IMR-90 (cell line): ENCODE results near the gene ARMH1.

ENCODE experiments used
- CHD1 ChIP-seq: IDR thresholded peaks from 2 replicates; pipeline ENCODE4 v1.6.1; 2012; ENCODE audit warnings: low read depth, low read length, improper control_type of control experiment
- MAFK ChIP-seq: IDR thresholded peaks from 2 replicates; pipeline ENCODE4 v1.6.1; 2012; ENCODE audit warnings: low read depth, low read length, improper control_type of control experiment
- RAD21 ChIP-seq: IDR thresholded peaks from 2 replicates; pipeline ENCODE4 v1.6.1; 2012; ENCODE audit warnings: low read length, improper control_type of control experiment
- TF ChIP-seq, protein P1 (sequence below): conservative IDR thresholded peaks from 2 replicates; pipeline ENCODE4 v1.5.1; 2012; ENCODE audit warnings: mild to moderate bottlenecking, low read depth, low read length, improper control_type of control experiment

DNA sequence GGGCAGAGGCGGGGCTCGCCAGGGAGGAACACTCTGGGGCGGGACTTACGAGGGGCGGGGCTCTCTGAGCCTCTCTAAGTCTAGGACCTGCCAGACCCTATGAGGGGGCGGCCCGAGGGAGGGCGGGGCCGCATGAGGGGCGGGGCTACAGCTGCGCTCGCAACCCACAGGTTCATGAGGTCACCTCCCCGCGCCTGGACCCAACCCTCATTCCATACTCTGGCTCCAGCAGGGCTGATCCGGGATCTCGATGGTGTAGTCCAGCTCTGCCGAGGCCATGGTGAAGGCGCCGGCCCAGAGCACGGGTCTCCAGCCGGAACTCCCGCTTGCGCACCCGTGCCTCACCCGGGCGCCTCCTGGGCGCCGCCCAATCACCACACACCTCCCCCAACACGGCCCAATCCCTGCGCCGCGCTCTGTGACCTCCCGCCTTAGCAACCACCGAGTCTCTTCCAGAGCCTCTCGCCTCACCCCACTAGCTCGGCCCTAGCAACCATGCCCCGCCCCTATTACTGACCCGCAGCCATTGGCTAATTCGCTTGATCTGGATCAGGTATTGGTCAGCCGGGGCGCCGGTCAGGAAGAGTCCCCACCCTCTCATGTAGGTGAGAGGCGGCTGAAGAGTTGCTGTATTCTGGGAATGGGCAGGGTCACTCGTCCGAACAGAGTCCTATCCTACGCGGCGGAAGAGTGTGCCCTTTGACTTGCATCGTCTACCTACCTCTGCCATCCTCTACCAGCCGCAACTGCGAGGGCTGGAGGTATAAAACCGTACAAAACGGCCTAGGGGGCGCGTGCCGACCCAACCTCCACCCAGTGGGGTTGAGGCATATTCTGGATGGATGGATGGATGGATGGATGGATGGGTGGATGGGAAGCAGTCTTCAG, at the start of gene ARMH1, which contains the start of gene TMEM53:
- no peak for TF ChIP-seq CHD1
- TF ChIP-seq, protein P1, sequence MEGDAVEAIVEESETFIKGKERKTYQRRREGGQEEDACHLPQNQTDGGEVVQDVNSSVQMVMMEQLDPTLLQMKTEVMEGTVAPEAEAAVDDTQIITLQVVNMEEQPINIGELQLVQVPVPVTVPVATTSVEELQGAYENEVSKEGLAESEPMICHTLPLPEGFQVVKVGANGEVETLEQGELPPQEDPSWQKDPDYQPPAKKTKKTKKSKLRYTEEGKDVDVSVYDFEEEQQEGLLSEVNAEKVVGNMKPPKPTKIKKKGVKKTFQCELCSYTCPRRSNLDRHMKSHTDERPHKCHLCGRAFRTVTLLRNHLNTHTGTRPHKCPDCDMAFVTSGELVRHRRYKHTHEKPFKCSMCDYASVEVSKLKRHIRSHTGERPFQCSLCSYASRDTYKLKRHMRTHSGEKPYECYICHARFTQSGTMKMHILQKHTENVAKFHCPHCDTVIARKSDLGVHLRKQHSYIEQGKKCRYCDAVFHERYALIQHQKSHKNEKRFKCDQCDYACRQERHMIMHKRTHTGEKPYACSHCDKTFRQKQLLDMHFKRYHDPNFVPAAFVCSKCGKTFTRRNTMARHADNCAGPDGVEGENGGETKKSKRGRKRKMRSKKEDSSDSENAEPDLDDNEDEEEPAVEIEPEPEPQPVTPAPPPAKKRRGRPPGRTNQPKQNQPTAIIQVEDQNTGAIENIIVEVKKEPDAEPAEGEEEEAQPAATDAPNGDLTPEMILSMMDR, result no peak
- TF ChIP-seq MAFK, result no peak
- TF ChIP-seq RAD21, result no peak
